B cell (primary cell): ENCODE results near the gene NOXO1. TPM values are rescaled to one million over a fixed set of nuclear protein-coding genes. Genes with fewer than 3 reads are reported as not detected.

ENCODE experiments used
- ATAC-seq: fragments of 200-7000 bp; cut with Tn5 transposase; one replicate; pipeline ENCODE4 v1.10.0; 2021; ENCODE audit warnings: low read depth, mild to moderate bottlenecking, moderate number of reproducible peaks, moderate library complexity
- CTCF ChIA-PET: fragments of 350-600 bp; sonication (Branson Sonifier 250); formaldehyde crosslinking; loops from one replicate; lab custom pipeline; 2021; ENCODE audit warnings: antibody characterized with exemption, inconsistent platforms; lab: Charles Lee
- POLR2A ChIA-PET: fragments of 350-600 bp; sonication (Branson Sonifier 250); formaldehyde crosslinking; loops from one replicate; lab custom pipeline; 2021; ENCODE audit warnings: antibody characterized with exemption; lab: Charles Lee
- DNase-seq: peaks from one replicate; pipeline ENCODE4 v3.0.0; 2013
- H2AFZ ChIP-seq: 2 replicates; pipeline ENCODE4 v1.6.1; 2012; ENCODE audit warnings: mild to moderate bottlenecking, low read depth, low read length; ENCODE audit not compliant: insufficient read depth, poor library complexity, severe bottlenecking
- H3K27ac ChIP-seq, 2 donors: 1 replicate in 1 of 2; 2 replicates in 1 of 2; pipeline ENCODE4 v1.5.1; 2012 to 2013; ENCODE audit warnings: low read length in 2 of 2, mild to moderate bottlenecking in 2 of 2, moderate library complexity in 1 of 2
- H3K27me3 ChIP-seq, 4 experiments: fragments of 200-600 bp in 1 of 4; sonication (generic) in 1 of 4; replicated peaks in 1 of 4; 1 replicate in 2 of 4; 2 replicates in 2 of 4; pipeline versions ENCODE4 v1.6.1 to v1.7.0; 2013 to 2016; ENCODE audit warnings: low read length in 3 of 4, mild to moderate bottlenecking in 2 of 4, mixed read lengths in 1 of 4, moderate library complexity in 1 of 4; ENCODE audit not compliant: insufficient read depth in 4 of 4, control insufficient read depth in 3 of 4; ENCODE audit errors: control extremely low read depth in 1 of 4
- H3K36me3 ChIP-seq, 2 experiments: replicated peaks in 1 of 2; 1 replicate in 1 of 2; 2 replicates in 1 of 2; pipeline versions ENCODE4 v1.6.1 to v1.7.1; 2013; ENCODE audit warnings: low read length in 1 of 2; ENCODE audit not compliant: insufficient read depth in 2 of 2, control insufficient read depth in 1 of 2; ENCODE audit errors: control extremely low read depth in 1 of 2, extremely low read depth in 1 of 2
- H3K4me1 ChIP-seq, 2 donors: fragments of 200-600 bp in 1 of 2; sonication (generic) in 1 of 2; 1 replicate in 1 of 2; 2 replicates in 1 of 2; pipeline versions ENCODE4 v1.5.1 to v1.6.1; 2013 to 2017; ENCODE audit warnings: low read length in 2 of 2; ENCODE audit not compliant: control insufficient read depth in 2 of 2, insufficient read depth in 2 of 2
- H3K4me2 ChIP-seq: replicated peaks from 2 replicates; pipeline ENCODE3; 2012; ENCODE audit warnings: mild to moderate bottlenecking, low read depth, low read length; ENCODE audit not compliant: poor library complexity, severe bottlenecking
- H3K4me3 ChIP-seq, 5 experiments: fragments of 200-600 bp in 1 of 5; sonication (generic) in 1 of 5; 1 replicate in 3 of 5; 2 replicates in 2 of 5; pipeline versions ENCODE4 v1.5.1 to v1.7.0; 2011 to 2016; ENCODE audit warnings: low read length in 4 of 5, mild to moderate bottlenecking in 4 of 5, low read depth in 2 of 5, control low read depth in 1 of 5, moderate library complexity in 1 of 5; ENCODE audit not compliant: insufficient read depth in 1 of 5; ENCODE audit errors: control extremely low read depth in 1 of 5, extremely low read depth in 1 of 5
- H3K79me2 ChIP-seq: fragments of 200-600 bp; sonication (generic); one replicate; pipeline ENCODE4 v1.6.0; 2016; ENCODE audit warnings: low read length; ENCODE audit not compliant: control insufficient read depth, insufficient read depth
- H3K9ac ChIP-seq: fragments of 200-600 bp; sonication (generic); 2 replicates; pipeline ENCODE4 v1.6.1; 2017; ENCODE audit warnings: mild to moderate bottlenecking, low read length, moderate library complexity
- H3K9me3 ChIP-seq, 3 donors: one replicate each; pipeline versions ENCODE4 v1.6.1 to v1.7.1; 2013; ENCODE audit warnings: low read length in 2 of 3; ENCODE audit not compliant: control insufficient read depth in 2 of 3, insufficient read depth in 1 of 3; ENCODE audit errors: control extremely low read depth in 1 of 3
- H4K20me1 ChIP-seq: 2 replicates; pipeline ENCODE4 v1.6.0; 2012; ENCODE audit warnings: mild to moderate bottlenecking, low read length; ENCODE audit not compliant: insufficient read depth, control insufficient read depth, poor library complexity, severe bottlenecking
- H3K27ac Mint-ChIP-seq: one replicate; pipeline ENCODE4 v1.8.0; 2021; ENCODE audit warnings: mixed read lengths
- H3K27me3 Mint-ChIP-seq: one replicate; pipeline ENCODE4 v1.8.0; 2021; ENCODE audit warnings: mixed read lengths
- H3K4me1 Mint-ChIP-seq: one replicate; pipeline ENCODE4 v1.8.0; 2021; ENCODE audit warnings: mixed read lengths
- H3K4me3 Mint-ChIP-seq: one replicate; pipeline ENCODE4 v1.8.0; 2021; ENCODE audit warnings: mixed read lengths
- H3K9me3 Mint-ChIP-seq: one replicate; pipeline ENCODE4 v1.8.0; 2022; ENCODE audit warnings: mixed read lengths; ENCODE audit not compliant: insufficient read depth
- EZH2 ChIP-seq: IDR thresholded peaks from 2 replicates; pipeline ENCODE4 v1.6.1; 2012; ENCODE audit warnings: borderline replicate concordance, low read depth, mild to moderate bottlenecking, moderate library complexity, low read length; ENCODE audit not compliant: insufficient read depth, poor library complexity, severe bottlenecking
- WGBS: methylation state at CpG from one replicate; pipeline ENCODE4 v1.1.5; 2013; ENCODE audit warnings: missing lambda C conversion rate; ENCODE audit not compliant: insufficient coverage; 5-methylcytosine and 5-hydroxymethylcytosine counted together
- intact Hi-C: fragments of 100-400 bp; cut with micrococcal nuclease; formaldehyde crosslinking; loops from one replicate; pipeline ENCODE4 v1.10.0; 2022
- polyA plus RNA-seq: library from polyadenylated mRNA; depleted of rRNA; stranded (reverse); fragments of >200 nt; gene quantifications from 2 replicates; pipeline ENCODE4 v1.2.3, GENCODE V29; 2012
- total RNA-seq, 2 donors: library from RNA; stranded (reverse); fragments of 120-200 nt in 1 of 2; gene quantifications; 1 replicate in 1 of 2; 2 replicates in 1 of 2; pipeline versions ENCODE4 v1.2.3 to v1.2.4, GENCODE V29; 2013 to 2022
- TF ChIP-seq, protein P1 (sequence below): fragments of 200-600 bp; IDR thresholded peaks from one replicate; pipeline ENCODE4 v1.8.0; 2022; ENCODE audit warnings: antibody characterized with exemption, mild to moderate bottlenecking

The NOXO1 gene
- total and polyA plus RNA-seq, 2 donors (not counting 1 experiment from before 2014, with no cell fraction given): 0.30 to 0.74 TPM

DNA sequence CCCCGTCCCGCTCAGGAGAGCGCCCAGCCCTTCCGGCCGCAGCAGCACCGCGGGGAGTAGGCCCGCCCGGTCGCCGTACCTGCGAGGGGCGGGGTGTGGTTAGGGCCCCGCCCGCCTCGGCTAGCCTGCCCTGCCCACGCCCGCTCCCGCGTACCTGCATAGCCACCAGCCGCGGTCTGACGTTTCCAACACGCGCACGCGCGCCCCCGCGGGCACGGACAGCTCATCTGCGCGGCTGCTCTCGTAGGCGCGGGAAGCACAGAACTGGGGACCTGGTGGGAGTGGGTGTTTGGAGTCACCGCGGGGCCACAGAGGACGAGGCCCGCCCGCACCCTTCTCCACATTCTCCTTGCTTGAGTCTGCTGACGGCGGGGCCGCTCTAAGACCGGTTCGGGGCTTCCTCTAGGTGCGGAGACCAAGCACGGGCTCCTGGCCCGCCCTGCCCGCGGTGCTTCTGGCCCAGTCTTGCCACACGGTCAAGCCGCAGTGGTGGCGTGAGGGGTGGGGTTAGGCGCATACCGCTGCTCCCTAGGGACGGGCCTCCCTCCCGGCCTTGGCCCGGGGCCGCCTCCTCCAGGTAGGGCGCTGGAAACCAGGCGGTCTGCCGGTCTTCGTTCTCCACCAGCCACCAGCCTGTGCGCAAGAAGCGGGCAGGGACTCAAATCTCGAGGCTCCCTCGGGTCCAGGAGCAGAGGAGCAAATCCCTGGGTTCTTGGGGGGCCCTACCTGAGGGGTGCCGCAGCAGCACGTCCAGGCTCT is 1.8 kb downstream of the NOXO1 start:
- Histone ChIP-seq H3K27ac (no peak overlapping the region), H2AFZ (no peak overlapping the region), H3K9ac (no peak overlapping the region), H3K9me3 (peaks cover 0 to 6% (median 0%) of the 10 kb centered on the region in 3 donors), H3K4me3 (no peak overlapping the region), H3K4me1 (peaks cover 8 to 24% of the 10 kb centered on the region in 2 donors), H3K36me3 (peaks cover 0 to 38% of the 10 kb centered on the region in 2 experiments), H3K27me3 (peaks cover 0 to 65% (median 20%) of the 10 kb centered on the region in 4 experiments), H4K20me1 (peaks cover 26% of the 10 kb centered on the region), H3K79me2 (peaks cover 6% of the 10 kb centered on the region), H3K4me2 (peak overlapping the region; percentile 12)
- Mint-ChIP-seq H3K9me3 (no peaks in the 10 kb centered on the region), H3K27me3 (peaks cover 6% of the 10 kb centered on the region), H3K27ac (no peak overlapping the region), H3K4me1 (peaks cover 12% of the 10 kb centered on the region), H3K4me3 (no peak overlapping the region)
- DNase-seq (no peak), ATAC-seq (no peak)
- intact Hi-C loops: no loop called here
- CTCF ChIA-PET: interaction anchor here (1.0 kb wide), 1 partner anchor 43 kb away, joined by 3 read pairs; no protein-coding TSS in a partner anchor
- POLR2A ChIA-PET: interaction anchor here (2.0 kb wide), 1 partner anchor 12 kb away, joined by 5 read pairs; no protein-coding TSS in a partner anchor
- WGBS: 33% methylated on average over 62 of the region's 70 CpGs
- TF ChIP-seq EZH2: no peak
- TF ChIP-seq, protein P1, sequence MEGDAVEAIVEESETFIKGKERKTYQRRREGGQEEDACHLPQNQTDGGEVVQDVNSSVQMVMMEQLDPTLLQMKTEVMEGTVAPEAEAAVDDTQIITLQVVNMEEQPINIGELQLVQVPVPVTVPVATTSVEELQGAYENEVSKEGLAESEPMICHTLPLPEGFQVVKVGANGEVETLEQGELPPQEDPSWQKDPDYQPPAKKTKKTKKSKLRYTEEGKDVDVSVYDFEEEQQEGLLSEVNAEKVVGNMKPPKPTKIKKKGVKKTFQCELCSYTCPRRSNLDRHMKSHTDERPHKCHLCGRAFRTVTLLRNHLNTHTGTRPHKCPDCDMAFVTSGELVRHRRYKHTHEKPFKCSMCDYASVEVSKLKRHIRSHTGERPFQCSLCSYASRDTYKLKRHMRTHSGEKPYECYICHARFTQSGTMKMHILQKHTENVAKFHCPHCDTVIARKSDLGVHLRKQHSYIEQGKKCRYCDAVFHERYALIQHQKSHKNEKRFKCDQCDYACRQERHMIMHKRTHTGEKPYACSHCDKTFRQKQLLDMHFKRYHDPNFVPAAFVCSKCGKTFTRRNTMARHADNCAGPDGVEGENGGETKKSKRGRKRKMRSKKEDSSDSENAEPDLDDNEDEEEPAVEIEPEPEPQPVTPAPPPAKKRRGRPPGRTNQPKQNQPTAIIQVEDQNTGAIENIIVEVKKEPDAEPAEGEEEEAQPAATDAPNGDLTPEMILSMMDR: no peak
